ENCODE data around the gene PRPF4.

PRPF4 gene

GRCh38 chr9:113309204-113309813, 33.9 kb downstream of the PRPF4 start:
- peak; percentile 88 for TF ChIP-seq CTCF (IDR thresholded peaks at IDR 0.05)

GRCh38 chr9:113310538-113310937, 35.1 kb downstream of the PRPF4 start:
- no peak for TF ChIP-seq CTCF (IDR thresholded peaks at IDR 0.05)

- no peak for TF ChIP-seq CTCF (IDR thresholded peaks at IDR 0.05)
These were observed 36.5 kb downstream of the PRPF4 start for GRCh38 chr9:113311961-113312360.

GRCh38 chr9:113313261-113313660, 37.8 kb downstream of the PRPF4 start:
- no peak for TF ChIP-seq CTCF (IDR thresholded peaks at IDR 0.05)

GRCh38 chr9:113315231-113315630, 39.8 kb downstream of the PRPF4 start:
- TF ChIP-seq CTCF (IDR thresholded peaks at IDR 0.05): no peak

- no peak for TF ChIP-seq CTCF (IDR thresholded peaks at IDR 0.05)
These were observed 40.6 kb downstream of the PRPF4 start for GRCh38 chr9:113316030-113316429.

- TF ChIP-seq CTCF (IDR thresholded peaks at IDR 0.05): no peak
These were observed 42.3 kb downstream of the PRPF4 start for GRCh38 chr9:113317777-113318176.

GRCh38 chr9:113319054-113319453, 43.6 kb downstream of the PRPF4 start:
- no peak for TF ChIP-seq CTCF (IDR thresholded peaks at IDR 0.05)

Data from LNCAP (cell line).